ENCODE results near the gene PABPN1. TPM values are rescaled to one million over a fixed set of nuclear protein-coding genes. Genes with fewer than 3 reads are reported as not detected.
A peak's percentile ranks its signal among the peaks of the same experiment; 100 is the strongest.

Gene PABPN1
- total RNA-seq, 1 donor from 2014 or later = 337 TPM

DNA sequence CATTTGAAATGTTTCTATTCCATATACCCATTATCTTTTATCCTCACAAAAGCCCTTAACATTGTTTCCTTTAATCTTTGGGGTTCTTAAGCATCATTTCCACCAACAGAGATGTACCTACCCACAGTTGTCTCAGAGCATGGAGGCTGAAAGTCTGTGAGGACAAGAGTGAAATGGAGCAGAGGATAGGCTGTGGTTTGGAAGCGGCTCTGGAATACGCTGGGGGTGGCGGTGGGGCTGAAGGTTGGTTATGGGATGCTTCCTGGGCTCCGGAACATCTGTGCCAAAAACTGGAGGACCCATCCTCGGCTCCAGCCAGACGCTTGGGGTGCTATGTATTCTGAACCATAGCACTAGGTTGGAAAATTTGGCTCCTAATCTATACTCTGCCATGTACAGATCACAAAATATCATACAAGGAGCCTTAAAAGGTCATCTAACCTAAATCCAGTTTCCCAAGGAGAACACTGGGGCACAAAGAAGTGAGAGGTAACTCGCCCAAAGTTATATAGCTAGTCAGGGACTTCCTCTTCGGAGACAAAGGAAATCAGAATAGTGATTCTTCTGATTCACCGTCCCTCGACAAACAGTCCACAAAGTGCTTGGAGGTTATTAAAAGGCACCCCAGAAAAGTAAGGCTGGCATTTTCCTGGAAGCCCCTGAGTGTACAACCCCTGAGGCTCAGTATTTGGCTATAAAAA, 21.1 kb upstream of the PABPN1 start:
- Mint-ChIP-seq H3K27me3 (peaks cover under 1% of the 10 kb centered on the region), H3K4me1 (ENCODE audit: unreplicated experiment) (peaks cover 12% of the 10 kb centered on the region), H3K4me3 (peak overlapping the region; percentile 93), H3K36me3 (no peaks in the 10 kb centered on the region), H3K9me3 (no peaks in the 10 kb centered on the region), H3K27ac (peak overlapping the region; percentile 96)
- DNase-seq (ENCODE audit: extremely low spot score, unreplicated experiment) = no peak
- TF ChIP-seq, protein P1, sequence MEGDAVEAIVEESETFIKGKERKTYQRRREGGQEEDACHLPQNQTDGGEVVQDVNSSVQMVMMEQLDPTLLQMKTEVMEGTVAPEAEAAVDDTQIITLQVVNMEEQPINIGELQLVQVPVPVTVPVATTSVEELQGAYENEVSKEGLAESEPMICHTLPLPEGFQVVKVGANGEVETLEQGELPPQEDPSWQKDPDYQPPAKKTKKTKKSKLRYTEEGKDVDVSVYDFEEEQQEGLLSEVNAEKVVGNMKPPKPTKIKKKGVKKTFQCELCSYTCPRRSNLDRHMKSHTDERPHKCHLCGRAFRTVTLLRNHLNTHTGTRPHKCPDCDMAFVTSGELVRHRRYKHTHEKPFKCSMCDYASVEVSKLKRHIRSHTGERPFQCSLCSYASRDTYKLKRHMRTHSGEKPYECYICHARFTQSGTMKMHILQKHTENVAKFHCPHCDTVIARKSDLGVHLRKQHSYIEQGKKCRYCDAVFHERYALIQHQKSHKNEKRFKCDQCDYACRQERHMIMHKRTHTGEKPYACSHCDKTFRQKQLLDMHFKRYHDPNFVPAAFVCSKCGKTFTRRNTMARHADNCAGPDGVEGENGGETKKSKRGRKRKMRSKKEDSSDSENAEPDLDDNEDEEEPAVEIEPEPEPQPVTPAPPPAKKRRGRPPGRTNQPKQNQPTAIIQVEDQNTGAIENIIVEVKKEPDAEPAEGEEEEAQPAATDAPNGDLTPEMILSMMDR (conservative IDR thresholded peaks at IDR 0.05) = no peak

DNA sequence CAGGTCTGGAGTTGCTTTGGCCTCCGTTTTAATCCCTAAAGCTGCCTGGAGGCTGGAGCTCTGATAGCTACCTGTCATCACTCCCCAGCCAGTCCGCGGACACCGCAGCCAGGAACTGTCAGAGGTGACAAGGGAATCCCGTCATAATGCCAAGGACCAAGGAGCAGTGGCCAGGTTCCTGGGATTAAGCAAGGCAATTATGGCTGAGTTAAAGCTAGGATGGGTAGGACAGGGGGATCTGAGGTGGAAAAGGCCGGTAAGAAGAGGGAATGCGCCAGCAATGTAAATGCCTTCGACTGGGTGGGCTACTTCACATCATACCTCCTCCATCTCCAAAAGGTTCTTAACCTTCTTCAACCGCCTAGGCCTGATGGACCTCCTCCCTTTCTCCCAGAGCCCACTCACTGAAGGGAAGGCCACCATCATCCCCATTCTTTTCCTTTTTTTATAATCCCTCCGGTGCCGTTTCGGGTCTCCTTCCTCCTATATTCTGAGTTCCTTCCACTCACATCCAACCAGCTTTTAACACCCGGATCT, 20.5 kb upstream of the PABPN1 start:
- H3K27ac Mint-ChIP-seq = peak overlapping the region; percentile 96
- no peaks in the 10 kb centered on the region for H3K27me3 Mint-ChIP-seq
- H3K4me3 Mint-ChIP-seq = peak overlapping the region; percentile 93
- TF ChIP-seq, protein P1 (conservative IDR thresholded peaks at IDR 0.05) = no peak
- DNase-seq (ENCODE audit: extremely low spot score, unreplicated experiment) = no peak
- H3K36me3 Mint-ChIP-seq = no peaks in the 10 kb centered on the region
- no peaks in the 10 kb centered on the region for H3K9me3 Mint-ChIP-seq
- peaks cover 11% of the 10 kb centered on the region for H3K4me1 Mint-ChIP-seq (ENCODE audit: unreplicated experiment)

DNA sequence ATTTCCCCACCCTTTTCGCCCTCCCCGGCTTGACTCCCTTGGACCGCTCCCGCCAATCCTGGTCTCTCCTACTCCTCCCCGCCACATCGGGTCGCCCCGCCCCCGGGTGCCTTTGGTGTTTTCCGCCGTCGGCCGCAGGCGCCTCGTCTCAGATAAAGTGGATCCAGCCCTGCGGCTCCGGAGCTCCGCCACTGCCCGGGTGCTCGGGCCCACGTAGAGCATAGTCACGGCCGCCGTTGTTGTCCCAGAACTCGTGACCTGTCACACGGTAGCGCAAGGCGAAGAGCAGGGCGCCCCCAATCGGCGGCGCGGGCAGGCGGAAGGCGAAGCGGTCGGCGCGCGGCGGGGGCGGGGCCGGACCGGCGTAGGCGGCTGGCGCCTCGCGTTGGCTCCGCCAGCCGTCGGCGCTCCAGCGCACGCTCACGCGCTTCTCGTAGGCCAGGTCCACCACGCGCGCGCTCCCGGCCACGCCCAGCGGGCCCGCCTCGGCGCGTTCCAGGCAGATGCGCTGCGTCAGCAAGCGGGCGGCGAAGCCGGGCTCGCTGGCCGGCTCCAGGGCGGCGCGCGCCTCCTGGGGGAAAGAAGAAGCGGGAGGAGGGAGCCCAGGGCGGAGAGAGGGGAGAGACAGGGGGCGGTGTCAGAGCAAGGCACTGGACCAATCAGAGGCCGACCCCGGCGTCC, 19.8 kb upstream of the PABPN1 start:
- Mint-ChIP-seq H3K27ac (peak overlapping the region; percentile 96), H3K36me3 (no peaks in the 10 kb centered on the region), H3K4me3 (peak overlapping the region; percentile 99), H3K9me3 (no peaks in the 10 kb centered on the region), H3K27me3 (no peaks in the 10 kb centered on the region), H3K4me1 (ENCODE audit: unreplicated experiment) (peaks cover 17% of the 10 kb centered on the region)
- TF ChIP-seq, protein P1 (conservative IDR thresholded peaks at IDR 0.05) = peak; percentile 82
- DNase-seq (ENCODE audit: extremely low spot score, unreplicated experiment) = peak; percentile 100

- Mint-ChIP-seq H3K36me3 (no peaks in the 10 kb centered on the region), H3K4me3 (peak overlapping the region; percentile 99), H3K27me3 (no peaks in the 10 kb centered on the region), H3K9me3 (no peaks in the 10 kb centered on the region), H3K27ac (peak overlapping the region; percentile 96), H3K4me1 (ENCODE audit: unreplicated experiment) (peaks cover 17% of the 10 kb centered on the region)
- TF ChIP-seq, protein P1 (conservative IDR thresholded peaks at IDR 0.05) = no peak
- DNase-seq (ENCODE audit: extremely low spot score, unreplicated experiment) = no peak
Measured at GRCh38 chr14:23301969-23302289, 19.3 kb upstream of the PABPN1 start.

DNA sequence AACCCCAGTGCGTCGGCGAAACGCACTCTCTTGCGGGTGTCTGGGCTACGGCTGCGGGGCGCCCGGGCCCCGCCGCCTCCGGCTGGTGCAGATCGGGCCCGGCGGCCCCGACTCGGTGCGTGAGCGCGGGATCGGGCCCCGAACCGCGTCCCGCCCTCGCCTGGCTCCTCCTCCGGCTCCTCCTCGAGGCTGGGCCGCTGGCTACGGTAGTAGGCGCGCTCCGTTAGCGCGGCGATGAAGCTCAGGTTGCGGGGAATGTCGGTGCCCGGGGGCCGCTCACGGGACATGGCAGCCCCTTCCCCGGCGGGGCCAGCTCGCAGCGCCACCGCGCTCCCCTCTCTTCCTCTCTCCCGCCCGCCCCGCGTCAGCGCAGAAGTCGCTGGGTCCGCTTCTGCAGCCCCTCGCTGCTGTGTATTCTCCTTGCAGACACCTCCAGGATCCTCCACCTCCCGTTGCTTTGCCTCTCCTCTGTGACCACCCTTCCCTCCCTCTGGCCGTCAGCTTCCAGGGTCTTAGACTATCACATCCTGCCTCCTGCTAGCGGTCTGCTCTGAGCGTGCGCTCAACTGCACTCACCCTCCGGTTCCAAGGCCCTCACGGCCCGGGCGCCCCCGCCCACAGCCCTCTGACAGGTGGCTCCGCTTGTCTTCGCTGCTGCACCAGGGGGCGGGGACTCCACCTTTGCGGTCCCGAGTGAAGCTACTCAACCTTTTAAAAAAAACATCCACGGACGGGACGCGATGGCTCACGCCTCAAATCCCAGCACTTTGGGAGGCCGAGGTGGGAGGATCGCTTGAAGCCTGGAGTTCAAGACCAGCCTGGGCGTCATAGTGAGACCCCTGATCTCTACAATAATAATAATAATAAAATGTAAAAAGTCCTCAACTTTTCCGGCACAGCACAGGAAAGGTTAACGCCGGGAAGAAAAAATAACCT, 18.7 kb upstream of the PABPN1 start, which contains the start of gene PPP1R3E:
PPP1R3E (minus strand) TSS at position 570 of the 936 bp plus-strand sequence; CDS start at position 287, 283 bp downstream.
- H3K36me3 Mint-ChIP-seq = peaks cover 2% of the 10 kb centered on the region
- no peaks in the 10 kb centered on the region for H3K27me3 Mint-ChIP-seq
- TF ChIP-seq, protein P1 (conservative IDR thresholded peaks at IDR 0.05) = no peak
- H3K9me3 Mint-ChIP-seq = no peaks in the 10 kb centered on the region
- H3K4me3 Mint-ChIP-seq = peak within 1 kb of the TSS; percentile 99
- DNase-seq (ENCODE audit: extremely low spot score, unreplicated experiment) = no peak
- peak within 1 kb of the TSS; percentile 97 for H3K27ac Mint-ChIP-seq
- peaks cover 14% of the 10 kb centered on the region for H3K4me1 Mint-ChIP-seq (ENCODE audit: unreplicated experiment)
